Thyroid gland (tissue), 4 donors: ENCODE results near the gene ELMO1. TPM values are rescaled to one million over a fixed set of nuclear protein-coding genes. Genes with fewer than 3 reads are reported as not detected.

Experiments used
- DNase-seq, 2 donors: peaks; one replicate each; pipeline ENCODE4 v3.0.0-alpha.2; 2019
- H3K27ac ChIP-seq, 3 donors: fragments of 200-600 bp; sonication (generic); 1 replicate in 2 of 3; 2 replicates in 1 of 3; pipeline ENCODE4 v1.5.1; 2016 to 2019; ENCODE audit warnings: mild to moderate bottlenecking in 1 of 3, moderate library complexity in 1 of 3
- H3K27me3 ChIP-seq: fragments of 200-600 bp; sonication (generic); one replicate; pipeline ENCODE4 v1.5.1; 2019
- H3K36me3 ChIP-seq, 2 donors: fragments of 200-600 bp; sonication (generic); one replicate each; pipeline ENCODE4 v1.5.1; 2016 to 2019
- H3K4me1 ChIP-seq, 2 donors: fragments of 200-600 bp; sonication (generic); one replicate each; pipeline ENCODE4 v1.5.1; 2017 to 2019
- H3K4me3 ChIP-seq, 3 donors: fragments of 200-600 bp; sonication (generic); replicated peaks in 1 of 3; 1 replicate in 2 of 3; 2 replicates in 1 of 3; pipeline ENCODE4 v1.5.1; 2016; ENCODE audit warnings: mild to moderate bottlenecking in 1 of 3
- H3K9me3 ChIP-seq: fragments of 200-600 bp; sonication (generic); one replicate; pipeline ENCODE4 v1.5.1; 2017
- POLR2A ChIP-seq, 2 donors: fragments of 450-650 bp; IDR thresholded peaks; one replicate each; pipeline ENCODE4 v1.6.1; 2017; ENCODE audit warnings: antibody characterized with exemption in 2 of 2, mild to moderate bottlenecking in 2 of 2, moderate library complexity in 1 of 2
- WGBS, 2 donors: methylation state at CpG; one replicate each; pipeline ENCODE4 v1.1.5; 2017; 5-methylcytosine and 5-hydroxymethylcytosine counted together
- intact Hi-C: fragments of 100-400 bp; cut with DNase I; formaldehyde crosslinking; loops from one replicate; pipeline ENCODE4 v1.15.1; 2023
- total RNA-seq, 4 donors: library from RNA; depleted of rRNA; stranded (reverse); fragments of >200 nt; gene quantifications; one replicate each; pipeline ENCODE4 v1.2.3, GENCODE V29; 2016
- TF ChIP-seq, protein P1 (sequence below), 6 experiments: fragments of 200-600 bp in 3 of 6; fragments of 450-650 bp in 3 of 6; sonication (generic) in 3 of 6; IDR thresholded peaks; one replicate each; pipeline ENCODE4 v1.5.1; 2016 to 2019; ENCODE audit warnings: antibody characterized with exemption in 6 of 6, mild to moderate bottlenecking in 2 of 6, inconsistent platforms in 1 of 6, moderate library complexity in 1 of 6

Gene ELMO1
- total RNA-seq, 4 donors from 2014 or later, result 168 to 423 (median 312) TPM

DNA sequence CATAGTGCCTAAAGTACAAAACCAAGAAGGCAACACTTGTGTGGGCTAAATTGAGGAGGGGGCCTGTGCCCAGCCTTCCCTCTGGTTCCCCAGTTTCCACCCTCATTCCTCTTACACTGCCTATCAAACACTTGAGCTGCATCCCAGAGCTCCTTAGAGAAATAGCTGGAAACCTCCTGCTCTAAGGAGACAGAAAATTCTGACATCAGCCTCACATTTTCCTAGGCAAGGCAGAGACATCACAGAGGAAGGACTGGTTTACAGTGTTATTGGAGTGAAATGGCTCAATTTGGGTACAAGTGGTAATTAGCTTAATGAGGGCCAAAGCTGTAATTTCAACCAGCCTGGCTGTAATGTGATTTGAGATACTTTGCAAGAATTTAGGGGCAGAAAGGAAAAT, 532.0 kb downstream of the ELMO1 start:
- Histone ChIP-seq H3K9me3 (no peaks in the 10 kb centered on the region), H3K4me1 (no peaks in the 10 kb centered on the region), H3K27ac (no peak overlapping the region), H3K27me3 (no peaks in the 10 kb centered on the region), H3K4me3 (no peak overlapping the region), H3K36me3 (no peaks in the 10 kb centered on the region)
- no peak for DNase-seq
- TF ChIP-seq, protein P1, sequence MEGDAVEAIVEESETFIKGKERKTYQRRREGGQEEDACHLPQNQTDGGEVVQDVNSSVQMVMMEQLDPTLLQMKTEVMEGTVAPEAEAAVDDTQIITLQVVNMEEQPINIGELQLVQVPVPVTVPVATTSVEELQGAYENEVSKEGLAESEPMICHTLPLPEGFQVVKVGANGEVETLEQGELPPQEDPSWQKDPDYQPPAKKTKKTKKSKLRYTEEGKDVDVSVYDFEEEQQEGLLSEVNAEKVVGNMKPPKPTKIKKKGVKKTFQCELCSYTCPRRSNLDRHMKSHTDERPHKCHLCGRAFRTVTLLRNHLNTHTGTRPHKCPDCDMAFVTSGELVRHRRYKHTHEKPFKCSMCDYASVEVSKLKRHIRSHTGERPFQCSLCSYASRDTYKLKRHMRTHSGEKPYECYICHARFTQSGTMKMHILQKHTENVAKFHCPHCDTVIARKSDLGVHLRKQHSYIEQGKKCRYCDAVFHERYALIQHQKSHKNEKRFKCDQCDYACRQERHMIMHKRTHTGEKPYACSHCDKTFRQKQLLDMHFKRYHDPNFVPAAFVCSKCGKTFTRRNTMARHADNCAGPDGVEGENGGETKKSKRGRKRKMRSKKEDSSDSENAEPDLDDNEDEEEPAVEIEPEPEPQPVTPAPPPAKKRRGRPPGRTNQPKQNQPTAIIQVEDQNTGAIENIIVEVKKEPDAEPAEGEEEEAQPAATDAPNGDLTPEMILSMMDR (IDR thresholded peaks at IDR 0.05), result no peak
- intact Hi-C loops, result no loop called here

GRCh38 chr7:36916116-36916515, 532.5 kb downstream of the ELMO1 start:
- H3K4me1 ChIP-seq, result no peaks in the 10 kb centered on the region
- H3K9me3 ChIP-seq, result no peaks in the 10 kb centered on the region
- TF ChIP-seq, protein P1 (IDR thresholded peaks at IDR 0.05), result no peak
- no peak for TF ChIP-seq POLR2A (IDR thresholded peaks at IDR 0.05)
- 76 to 84% methylated on average over 3 of the region's 3 CpGs for WGBS, 2 donors
- H3K27ac ChIP-seq, result no peak overlapping the region
- H3K27me3 ChIP-seq, result no peaks in the 10 kb centered on the region
- intact Hi-C loops, result no loop called here
- no peak overlapping the region for H3K4me3 ChIP-seq
- DNase-seq, result no peak
- H3K36me3 ChIP-seq, result no peaks in the 10 kb centered on the region

- WGBS, 2 donors, result 82 to 90% methylated on average over 5 of the region's 5 CpGs
- Histone ChIP-seq H3K36me3 (no peaks in the 10 kb centered on the region), H3K4me1 (peaks cover 0 to 4% of the 10 kb centered on the region in 2 donors), H3K9me3 (no peaks in the 10 kb centered on the region), H3K27ac (no peak overlapping the region), H3K4me3 (no peak overlapping the region), H3K27me3 (no peaks in the 10 kb centered on the region)
- intact Hi-C loops, result no loop called here
- DNase-seq, result no peak
- TF ChIP-seq, protein P1 (IDR thresholded peaks at IDR 0.05), result no peak
- TF ChIP-seq POLR2A (IDR thresholded peaks at IDR 0.05), result no peak
Observed at GRCh38 chr7:36911788-36912187, 536.9 kb downstream of the ELMO1 start.

GRCh38 chr7:36910859-36911258, 537.8 kb downstream of the ELMO1 start:
- no peak overlapping the region for H3K27ac ChIP-seq
- WGBS, 2 donors, result 87 to 93% methylated on average over 5 of the region's 5 CpGs
- H3K27me3 ChIP-seq, result no peaks in the 10 kb centered on the region
- H3K9me3 ChIP-seq, result no peaks in the 10 kb centered on the region
- no peak for DNase-seq
- no peaks in the 10 kb centered on the region for H3K36me3 ChIP-seq
- H3K4me3 ChIP-seq, result no peak overlapping the region
- TF ChIP-seq POLR2A (IDR thresholded peaks at IDR 0.05), result no peak
- TF ChIP-seq, protein P1 (IDR thresholded peaks at IDR 0.05), result no peak
- peaks cover 0 to 4% of the 10 kb centered on the region in 2 donors for H3K4me1 ChIP-seq
- intact Hi-C loops, result no loop called here

GRCh38 chr7:36910401-36910800, 538.3 kb downstream of the ELMO1 start:
- TF ChIP-seq POLR2A (IDR thresholded peaks at IDR 0.05), result no peak
- TF ChIP-seq, protein P1 (IDR thresholded peaks at IDR 0.05), result no peak
- WGBS, 2 donors, result 74 to 79% methylated on average over 3 of the region's 3 CpGs
- no peaks in the 10 kb centered on the region for H3K9me3 ChIP-seq
- no peak for DNase-seq
- H3K27me3 ChIP-seq, result no peaks in the 10 kb centered on the region
- intact Hi-C loops, result no loop called here
- H3K36me3 ChIP-seq, result no peaks in the 10 kb centered on the region
- H3K27ac ChIP-seq, result no peak overlapping the region
- no peak overlapping the region for H3K4me3 ChIP-seq
- peaks cover 1 to 9% of the 10 kb centered on the region in 2 donors for H3K4me1 ChIP-seq
